ENCODE measurements around the gene SPRR2B.
"Not testable (repeated sequence)": the region's sequence is repeated elsewhere in the genome, so short reads cannot be mapped to it uniquely, and the experiment has no call there.

SPRR2B gene

GRCh38 chr1:153032677-153033308, 38.6 kb downstream of the SPRR2B start:
- FAIRE-seq = no peak

- no peak for FAIRE-seq
These were observed 39.3 kb downstream of the SPRR2B start for GRCh38 chr1:153032073-153032472.

DNA sequence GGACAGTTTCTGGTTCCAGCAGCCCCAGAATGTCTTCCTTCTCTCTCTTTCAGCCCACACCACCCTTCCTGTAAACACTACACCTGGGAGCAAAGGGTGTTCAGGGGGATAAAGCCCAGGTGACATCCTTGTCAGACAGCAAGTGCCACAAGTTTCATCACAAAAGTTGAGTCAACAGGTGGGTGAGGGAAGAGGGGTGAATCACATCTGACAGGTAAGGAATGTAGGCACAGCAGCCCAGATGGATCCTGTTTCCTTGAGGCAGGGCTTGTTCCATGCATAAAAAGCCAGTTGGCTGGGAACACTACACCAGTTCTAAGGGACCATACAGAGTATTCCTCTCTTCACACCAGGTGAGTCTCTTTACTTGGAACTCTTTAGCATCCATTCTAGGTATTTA, 40.5 kb downstream of the SPRR2B start, which contains the start of gene SPRR1B:
TSS of gene SPRR1B (plus strand) at position 309 of the 400 bp plus-strand sequence. CDS start 1,143 bp downstream, outside the sequence.
- FAIRE-seq = no peak

- FAIRE-seq = no peak
These were observed 42.6 kb downstream of the SPRR2B start for GRCh38 chr1:153028766-153029165.

DNA sequence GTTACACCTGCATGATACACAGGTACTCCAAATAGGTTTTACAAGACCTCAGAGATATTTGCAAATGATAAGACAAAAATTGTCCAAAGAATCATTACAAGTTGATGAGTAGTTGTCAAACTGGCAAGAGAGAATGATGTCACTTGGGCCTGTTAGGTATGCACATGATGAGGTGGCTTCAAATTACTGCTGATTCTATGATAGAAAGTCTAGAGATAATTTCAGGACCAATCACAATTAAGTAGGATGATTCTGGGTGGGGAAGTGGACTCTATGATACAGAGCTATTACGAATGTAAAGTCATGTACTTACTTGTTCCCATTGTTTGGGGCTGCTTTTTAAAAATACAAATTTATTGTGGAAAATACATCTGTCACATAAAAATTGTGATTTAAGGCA, 45.6 kb downstream of the SPRR2B start:
- FAIRE-seq = no peak

DNA sequence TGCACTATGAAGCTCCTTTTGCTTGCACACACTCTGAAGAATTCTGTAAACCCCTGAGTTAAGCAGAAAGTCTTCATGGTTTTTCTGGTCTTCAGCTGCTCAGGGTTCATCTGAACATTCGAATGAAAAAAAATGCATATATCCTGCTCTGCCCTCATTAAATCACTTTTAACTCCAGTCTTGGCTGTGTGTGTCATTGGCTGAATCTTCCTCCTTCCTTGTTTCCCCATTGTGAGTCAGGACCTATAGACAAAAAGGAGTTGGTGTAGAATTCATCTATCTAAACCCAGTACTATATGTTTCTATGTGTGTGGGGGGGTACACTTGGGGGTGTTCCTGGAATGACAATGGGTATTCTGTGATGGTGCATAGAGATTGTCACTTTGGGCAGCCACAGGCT, 47.0 kb downstream of the SPRR2B start:
- no peak for FAIRE-seq

- no peak for FAIRE-seq
These were observed 48.3 kb downstream of the SPRR2B start for GRCh38 chr1:153023109-153023508.

- FAIRE-seq = not testable (repeated sequence)
These were observed 49.1 kb downstream of the SPRR2B start for GRCh38 chr1:153022340-153022739.

GRCh38 chr1:153021829-153022228, 49.6 kb downstream of the SPRR2B start:
- FAIRE-seq = not testable (repeated sequence)

Data from TTC549 (cell line).